Stimulated activated CD4-positive, alpha-beta T cell treated with anti-CD3 and anti-CD28 coated beads, Interleukin-15, amount 100 ng/mL, for 1 hour (primary cell): ENCODE data around the gene CFAP20DC.
"Not testable (repeated sequence)": the region's sequence is repeated elsewhere in the genome, so short reads cannot be mapped to it uniquely, and the experiment has no call there.

ENCODE experiments used
- DNase-seq, 2 donors: peaks; one replicate each; pipeline ENCODE4 v3.0.0-alpha.2; 2020; ENCODE audit warnings: low read depth in 1 of 2, low spot score in 1 of 2

CFAP20DC gene

DNA sequence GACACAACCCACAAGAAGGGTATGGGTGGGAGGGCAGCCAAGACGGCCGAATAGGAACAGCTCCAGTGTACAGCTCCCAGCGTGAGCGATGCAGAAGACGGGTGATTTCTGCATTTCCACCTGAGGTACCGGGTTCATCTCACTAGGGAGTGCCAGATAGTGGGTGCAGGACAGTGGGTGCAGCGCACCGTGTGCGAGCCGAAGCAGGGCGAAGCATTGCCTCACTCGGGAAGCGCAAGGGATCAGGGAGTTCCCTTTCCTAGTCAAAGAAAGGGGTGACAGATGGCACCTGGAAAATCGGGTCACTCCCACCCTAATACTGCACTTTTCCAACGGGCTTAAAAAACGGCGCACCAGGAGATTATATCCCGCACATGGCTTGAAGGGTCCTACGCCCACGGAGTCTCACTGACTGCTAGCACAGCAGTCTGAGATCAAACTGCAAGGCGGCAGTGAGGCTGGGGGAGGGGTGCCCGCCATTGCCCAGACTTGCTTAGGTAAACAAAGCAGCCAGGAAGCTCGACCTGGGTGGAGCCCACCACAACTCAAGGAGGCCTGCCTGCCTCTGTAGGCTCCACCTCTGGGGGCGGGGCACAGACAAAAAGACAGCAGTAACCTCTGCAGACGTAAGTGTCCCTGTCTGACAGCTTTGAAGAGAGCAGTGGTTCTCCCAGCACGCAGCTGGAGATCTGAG lies 243.1 kb downstream of the CFAP20DC start:
- DNase-seq: not testable (repeated sequence)

- DNase-seq: no peak
Observed at GRCh38 chr3:58804914-58805313, 244.9 kb downstream of the CFAP20DC start.

DNA sequence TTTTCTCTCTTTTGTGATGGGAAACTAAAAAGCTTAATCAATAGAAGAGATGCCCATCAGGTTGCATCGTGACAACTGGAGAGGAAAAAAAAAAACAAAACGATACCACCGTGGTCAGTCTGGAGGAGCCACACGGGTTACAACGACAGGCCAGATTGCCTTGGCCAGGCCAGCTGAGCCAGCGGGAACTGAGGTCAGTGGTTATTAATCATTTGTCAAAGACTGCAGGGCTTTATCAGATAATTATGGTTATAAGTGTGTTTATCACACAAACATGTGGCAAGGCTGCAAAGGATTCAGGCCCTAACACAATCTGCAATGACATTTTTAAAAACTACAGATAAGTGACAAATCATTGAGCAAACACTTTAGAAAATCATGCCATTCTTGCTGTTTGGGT lies 248.3 kb downstream of the CFAP20DC start:
- DNase-seq: no peak

DNA sequence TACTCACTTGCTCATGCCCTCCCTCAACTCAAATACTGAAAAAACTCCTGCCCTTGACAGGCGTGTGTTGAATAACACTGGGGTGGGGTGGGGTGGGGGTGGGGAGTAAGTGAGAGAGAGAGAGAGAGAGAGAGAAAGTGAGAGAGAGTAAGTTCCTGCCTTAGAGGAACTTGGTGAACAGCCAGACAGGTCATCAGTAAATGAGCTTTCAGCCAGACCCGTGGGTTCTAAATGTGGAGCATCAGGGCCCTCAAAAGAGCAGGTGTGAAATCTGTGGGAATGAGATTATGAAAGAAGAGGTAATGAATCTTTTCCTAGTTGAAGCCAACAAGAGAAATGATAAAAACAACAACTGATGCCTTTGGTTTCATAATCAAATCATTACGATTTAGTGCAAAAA lies 248.9 kb downstream of the CFAP20DC start:
- DNase-seq: no peak

DNA sequence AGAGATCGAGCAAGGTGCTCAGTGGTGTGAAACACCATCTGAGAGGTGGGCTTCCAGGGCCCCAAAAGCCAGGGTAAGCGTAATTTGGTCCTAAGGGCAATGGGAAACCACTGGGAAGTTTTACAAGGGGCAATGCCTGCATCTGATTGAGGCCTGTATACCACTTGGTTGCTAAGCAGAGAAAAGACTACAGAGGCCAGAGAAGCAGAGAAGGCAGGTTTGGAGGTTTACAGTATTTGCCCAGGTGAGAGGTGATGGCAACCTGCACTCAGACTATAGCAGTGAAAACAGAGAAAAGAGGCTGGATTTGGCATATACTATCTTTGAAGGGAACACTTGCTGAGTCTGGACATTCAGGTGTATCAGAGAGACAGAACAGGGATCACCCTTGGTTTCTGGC lies 249.8 kb downstream of the CFAP20DC start:
- no peak for DNase-seq

DNA sequence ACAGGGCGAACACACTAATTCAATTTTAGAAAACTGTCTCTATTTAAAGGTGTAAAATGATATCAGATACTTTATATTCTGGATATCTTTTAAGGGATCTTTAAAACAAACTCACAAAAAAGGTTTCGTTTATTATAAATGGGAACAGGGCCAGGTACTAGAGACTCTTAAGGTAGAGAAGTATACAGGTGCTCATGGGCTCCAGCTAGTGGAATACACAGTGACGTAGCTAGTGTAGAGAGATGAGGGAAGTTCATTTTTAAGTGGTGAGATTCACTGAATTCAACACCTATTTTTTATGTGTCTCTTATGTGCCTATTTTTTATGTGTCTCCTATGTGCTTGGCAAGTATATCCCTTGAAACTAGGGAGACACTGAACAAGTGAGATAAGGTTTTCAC lies 250.6 kb downstream of the CFAP20DC start:
- DNase-seq: no peak

GRCh38 chr3:58798312-58798711 lies 251.5 kb downstream of the CFAP20DC start:
- no peak for DNase-seq

- DNase-seq: no peak
Observed at GRCh38 chr3:58794750-58795149, 255.1 kb downstream of the CFAP20DC start.

DNA sequence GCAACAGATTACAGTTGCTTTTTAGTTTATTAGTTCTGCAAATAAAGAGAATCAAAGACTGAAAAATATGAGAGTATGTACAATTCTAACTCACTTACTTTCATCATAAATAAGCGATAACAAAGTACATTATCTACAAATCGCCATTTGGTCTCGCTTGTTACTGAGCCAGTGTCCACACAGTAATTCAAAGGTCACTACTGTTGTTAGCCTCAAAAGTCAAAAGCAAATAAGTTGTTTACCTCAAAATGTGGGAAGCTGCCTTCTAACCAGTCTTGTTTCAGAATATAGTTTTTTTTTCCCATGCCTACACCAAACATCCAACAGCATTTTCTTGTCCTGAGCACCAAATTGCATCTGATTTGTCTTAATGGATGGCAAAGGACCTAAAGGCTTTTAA lies 255.9 kb downstream of the CFAP20DC start:
- no peak for DNase-seq

DNA sequence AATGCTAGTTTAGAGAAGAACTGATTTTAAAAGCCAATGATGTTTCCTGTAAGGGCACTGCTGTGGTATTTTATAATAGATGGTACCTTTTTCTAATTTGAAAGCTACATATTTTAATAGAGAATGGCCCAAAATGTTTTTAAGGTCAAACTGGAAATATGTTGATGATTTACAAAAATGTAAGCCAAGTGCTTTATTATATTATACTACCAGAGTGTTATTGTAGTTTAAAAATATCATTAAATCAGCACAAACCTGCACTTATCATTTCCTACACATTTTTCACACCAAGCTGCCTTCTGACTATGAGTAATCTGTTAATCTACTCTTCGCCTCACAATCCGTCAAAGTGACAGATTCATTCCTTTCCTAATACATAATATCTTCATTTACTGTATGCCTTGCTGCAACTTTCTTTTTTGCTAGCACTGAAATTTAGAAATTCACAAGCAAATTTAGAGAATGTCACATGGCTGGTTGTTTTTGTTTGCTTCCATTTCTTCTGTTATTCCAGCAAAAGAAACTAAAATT lies 256.8 kb downstream of the CFAP20DC start:
- DNase-seq: no peak

DNA sequence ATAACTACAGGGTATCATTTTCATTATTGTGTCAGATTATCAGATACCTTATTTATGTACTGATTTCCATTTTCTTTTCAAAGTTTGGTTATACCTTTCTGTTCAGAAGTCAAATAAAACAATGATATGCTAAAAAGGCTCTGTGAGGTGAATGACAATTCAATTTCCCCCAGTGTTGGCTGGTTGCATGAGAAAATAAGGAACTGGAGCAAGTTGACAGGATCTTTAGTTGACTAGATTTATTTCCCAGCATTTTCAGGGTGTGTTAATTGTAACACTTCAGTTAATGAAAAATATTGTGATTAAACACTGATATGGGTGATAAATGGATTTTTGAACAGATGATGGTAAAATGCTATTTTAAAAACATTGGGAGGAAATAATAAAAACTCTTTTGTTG lies 260.4 kb downstream of the CFAP20DC start:
- DNase-seq: no peak

GRCh38 chr3:58784888-58785287 lies 264.9 kb downstream of the CFAP20DC start:
- DNase-seq: no peak

- no peak for DNase-seq
Observed at GRCh38 chr3:58784425-58784824, 265.4 kb downstream of the CFAP20DC start.

DNA sequence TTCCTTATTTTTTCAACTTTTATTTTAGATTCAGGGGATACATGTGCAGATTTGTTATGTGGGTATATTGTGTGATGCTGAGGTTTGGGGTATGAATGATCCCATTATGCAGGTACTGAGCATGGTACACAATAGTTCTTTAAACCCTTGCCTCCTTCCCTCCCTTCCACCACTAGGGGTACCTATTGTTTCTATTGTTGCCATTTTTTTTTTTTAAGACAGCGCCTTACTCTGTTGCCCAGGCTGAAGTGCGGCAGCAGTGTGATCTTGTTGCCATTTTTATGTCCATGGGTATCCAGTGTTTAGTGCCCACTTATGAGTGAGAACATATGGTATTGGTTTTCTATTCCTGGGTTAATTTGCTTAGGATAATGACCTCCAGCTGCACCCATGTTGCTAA lies 266.0 kb downstream of the CFAP20DC start:
- no peak for DNase-seq

DNA sequence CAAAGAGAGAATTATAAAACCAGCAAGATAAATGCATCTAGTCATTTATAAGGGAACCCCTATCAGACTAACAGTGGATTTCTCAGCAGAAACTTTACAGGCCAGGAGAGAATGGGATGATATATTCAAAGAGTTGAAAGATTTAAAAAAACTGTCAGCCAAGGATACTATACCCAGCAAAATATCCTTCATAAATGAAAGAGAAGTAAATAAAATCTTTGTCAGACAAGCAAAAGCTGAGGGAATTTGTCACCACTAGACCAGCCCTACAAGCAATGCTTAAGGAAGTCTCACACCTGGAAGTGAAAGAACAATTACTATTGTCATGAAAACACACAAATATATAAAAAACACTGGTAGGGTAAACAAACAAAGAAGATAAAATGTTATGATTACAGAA lies 269.9 kb downstream of the CFAP20DC start:
- DNase-seq: no peak

DNA sequence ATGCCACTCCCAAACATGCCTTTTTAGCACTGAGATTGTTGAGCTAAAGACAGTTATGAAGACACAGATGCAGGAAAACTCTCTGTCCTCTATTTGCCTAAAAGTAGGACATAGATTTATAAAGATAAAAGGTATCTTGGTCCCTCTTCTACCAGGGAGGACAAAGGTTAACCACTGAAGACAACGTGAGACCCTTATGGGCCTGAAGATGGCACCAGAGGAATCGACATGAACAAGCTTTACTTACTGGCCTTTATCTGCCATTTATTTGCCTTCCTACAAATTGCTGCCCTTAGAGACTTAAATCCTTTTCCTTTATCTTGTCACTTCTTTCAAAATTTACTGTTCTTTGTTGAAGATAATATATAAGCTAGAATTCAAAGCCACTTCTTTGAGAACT lies 273.6 kb downstream of the CFAP20DC start:
- DNase-seq: no peak

- no peak for DNase-seq
Observed at GRCh38 chr3:58772462-58772861, 277.4 kb downstream of the CFAP20DC start.

DNA sequence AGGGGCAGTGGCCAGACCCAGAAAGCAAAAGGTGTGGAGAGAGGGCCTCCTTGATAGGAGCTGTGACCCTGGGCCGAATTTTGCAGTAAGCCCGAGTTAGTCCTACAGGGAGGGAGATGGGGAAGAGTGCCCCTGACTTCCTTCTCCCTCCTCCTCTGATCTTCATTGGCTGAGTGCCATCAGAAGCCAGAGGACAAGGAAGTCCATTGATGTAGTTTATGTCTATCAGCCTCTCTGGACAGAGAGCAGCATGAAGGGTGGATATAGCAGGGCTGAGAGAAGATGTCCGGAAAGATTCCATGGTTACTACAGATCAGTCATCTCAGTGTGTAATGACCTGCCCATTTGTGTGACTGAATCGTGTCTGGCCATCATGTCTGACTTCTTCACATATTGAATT lies 280.8 kb downstream of the CFAP20DC start:
- DNase-seq: no peak

DNA sequence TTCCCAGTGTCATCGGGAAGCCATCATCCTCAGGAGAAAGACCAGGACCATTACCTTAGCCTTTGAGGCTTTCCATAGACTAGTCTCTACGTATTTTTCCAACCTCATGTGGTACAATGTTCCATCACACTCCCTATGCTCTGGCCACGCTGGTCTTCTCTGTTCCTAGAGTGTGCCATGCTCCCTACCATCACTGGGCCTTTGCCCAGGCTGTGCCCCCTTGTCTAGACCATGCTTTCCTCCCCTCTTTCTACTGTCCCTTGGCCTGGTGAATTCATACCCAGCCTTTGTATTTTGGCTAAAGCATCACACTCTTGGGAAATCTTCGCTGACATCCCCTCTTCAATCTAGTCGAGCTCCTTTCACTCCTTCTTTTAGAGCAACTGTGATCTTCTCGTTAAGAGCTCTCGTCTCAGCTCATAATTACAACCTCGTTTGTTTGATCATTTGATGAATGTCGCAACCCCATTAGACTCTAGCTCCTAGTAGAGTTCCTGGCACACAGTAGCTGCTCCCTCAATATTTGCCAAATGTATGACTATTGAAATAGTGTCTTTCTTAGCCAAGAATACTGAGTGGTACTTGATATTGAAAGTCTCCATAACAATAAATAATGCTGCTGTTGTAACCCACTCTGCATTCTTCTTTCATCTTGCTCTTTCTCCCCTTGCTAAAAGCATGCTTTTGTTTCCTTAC lies 283.1 kb downstream of the CFAP20DC start:
- no peak for DNase-seq

DNA sequence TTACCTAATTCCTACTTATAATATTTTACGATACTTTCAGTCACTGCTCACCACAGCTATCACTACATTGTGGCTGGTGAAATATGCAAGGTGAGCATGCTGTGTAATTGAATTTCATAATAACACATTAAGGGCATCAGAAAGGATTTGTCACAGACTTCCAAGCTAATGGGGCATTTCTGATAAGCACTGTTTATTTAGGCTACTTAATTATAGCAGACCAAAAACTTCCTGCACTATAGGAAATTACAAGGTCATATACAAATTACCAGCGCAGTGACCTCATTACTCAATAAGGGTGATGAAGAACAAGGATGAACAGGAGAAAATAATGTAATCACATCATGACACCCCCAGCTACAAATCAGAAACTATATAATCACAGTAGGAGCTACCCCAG lies 294.7 kb downstream of the CFAP20DC start:
- no peak for DNase-seq

DNA sequence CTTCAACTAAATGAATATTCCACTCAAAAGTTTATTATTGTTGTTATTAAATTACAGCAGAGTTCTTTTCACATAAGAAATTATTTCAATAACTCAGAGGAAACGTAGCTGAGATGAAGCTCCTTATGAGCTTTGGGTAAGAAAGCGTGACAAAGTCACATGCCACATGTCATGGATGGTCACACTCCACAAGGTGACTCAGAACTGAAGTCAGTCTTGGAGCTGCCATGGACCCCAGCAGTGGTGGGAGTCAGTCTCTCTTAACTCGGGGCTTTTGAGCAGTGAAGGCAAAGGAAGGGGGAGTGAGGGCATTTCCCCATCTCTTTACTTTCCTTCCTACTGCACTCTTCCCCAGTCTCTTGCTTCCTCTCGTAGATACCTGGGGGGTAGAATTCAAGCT lies 295.8 kb downstream of the CFAP20DC start:
- DNase-seq: no peak

DNA sequence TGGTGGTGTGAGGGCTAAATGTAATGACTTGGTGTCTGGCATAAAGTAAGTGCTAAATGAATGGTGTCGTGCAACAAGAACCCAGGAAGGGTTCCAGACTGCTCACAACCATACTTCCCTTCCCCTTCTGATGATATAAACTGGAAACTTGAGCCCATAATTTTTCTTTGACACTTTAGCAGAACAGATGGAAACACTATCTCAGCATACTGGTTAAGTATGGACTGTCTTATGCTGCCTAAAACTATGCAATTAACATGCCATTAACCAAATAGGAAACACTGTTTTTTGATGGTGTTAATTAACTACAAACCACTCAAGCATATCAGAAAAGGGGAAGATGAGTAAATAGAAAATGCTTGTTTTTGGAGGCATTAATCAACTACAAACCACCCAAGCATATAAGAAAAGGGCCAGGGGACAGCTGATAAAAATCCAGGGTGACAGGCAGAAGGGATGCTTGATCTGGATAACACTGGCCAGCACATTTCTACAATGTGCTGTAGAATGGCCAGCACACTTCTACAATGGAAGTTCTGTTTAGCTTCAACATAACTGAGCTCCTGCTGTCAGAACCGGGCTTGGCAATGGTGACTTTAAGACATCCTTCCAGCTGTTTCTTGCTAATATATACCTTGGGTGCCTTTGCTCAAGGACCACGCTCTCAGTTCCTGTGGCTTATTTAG lies 297.8 kb downstream of the CFAP20DC start:
- no peak for DNase-seq
